H1 (cell line): Measurements from ENCODE around the gene ZNRF3. TPM values are rescaled to one million over a fixed set of nuclear protein-coding genes. Genes with fewer than 3 reads are reported as not detected.

Experiments used
- CTCF ChIA-PET: fragments of 300-600 bp; sonication (Branson Sonifier 250); formaldehyde crosslinking; loops from one replicate; lab custom pipeline; 2021; ENCODE audit not compliant: partially characterized antibody; lab: Charles Lee
- POLR2A ChIA-PET: fragments of 300-600 bp; sonication (Branson Sonifier 250); formaldehyde crosslinking; loops from one replicate; lab custom pipeline; 2021; ENCODE audit warnings: inconsistent platforms; ENCODE audit not compliant: partially characterized antibody; lab: Charles Lee
- DNase-seq, 2 experiments: peaks; one replicate each; pipeline versions ENCODE4 v3.0.0 to v3.0.0-alpha.2; 2010 to 2022; ENCODE audit warnings: low spot score in 2 of 2, low read depth in 1 of 2, mixed read lengths in 1 of 2
- FAIRE-seq: peaks from 2 replicates; lab custom pipeline; 2011; peaks lifted over from hg19 to GRCh38; lab: Jason Lieb, UNC
- H2AFZ ChIP-seq: 2 replicates; pipeline ENCODE4 v1.8.1; 2012; ENCODE audit warnings: low read length, inconsistent platforms
- H2AK5ac ChIP-seq: 2 replicates; pipeline ENCODE4 v1.6.1; 2013; ENCODE audit warnings: low read depth, low read length
- H2BK120ac ChIP-seq: replicated peaks from 2 replicates; pipeline ENCODE3; 2013; ENCODE audit warnings: low read depth, low read length, inconsistent platforms
- H2BK12ac ChIP-seq: 2 replicates; pipeline ENCODE4 v1.6.1; 2013; ENCODE audit warnings: low read depth, low read length
- H2BK15ac ChIP-seq: 2 replicates; pipeline ENCODE4 v1.6.1; 2013; ENCODE audit warnings: low read length
- H2BK20ac ChIP-seq: 2 replicates; pipeline ENCODE4 v1.6.1; 2013; ENCODE audit warnings: low read length
- H2BK5ac ChIP-seq: 2 replicates; pipeline ENCODE4 v1.6.1; 2013; ENCODE audit warnings: low read depth, low read length
- H3K14ac ChIP-seq: 2 replicates; pipeline ENCODE4 v1.6.1; 2013; ENCODE audit warnings: inconsistent platforms; ENCODE audit not compliant: insufficient read length
- H3K18ac ChIP-seq: 2 replicates; pipeline ENCODE4 v1.6.1; 2013; ENCODE audit warnings: low read length; ENCODE audit errors: extremely low read depth
- H3K23ac ChIP-seq: 2 replicates; pipeline ENCODE4 v1.6.1; 2013; ENCODE audit warnings: inconsistent platforms; ENCODE audit not compliant: insufficient read length
- H3K23me2 ChIP-seq: 2 replicates; pipeline ENCODE4 v1.6.1; 2013; ENCODE audit warnings: low read depth, low read length
- H3K27ac ChIP-seq: 2 replicates; pipeline ENCODE4 v1.6.1; 2011; ENCODE audit warnings: low read depth, low read length, inconsistent platforms
- H3K27me3 ChIP-seq, 4 experiments: replicated peaks in 1 of 4; 1 replicate in 1 of 4; 2 replicates in 3 of 4; pipeline versions ENCODE4 v1.6.1 to v1.8.1; 2011 to 2013; ENCODE audit warnings: low read length in 3 of 4, mild to moderate bottlenecking in 3 of 4, inconsistent platforms in 2 of 4, mixed read lengths in 2 of 4, moderate library complexity in 1 of 4; ENCODE audit not compliant: control insufficient read depth in 3 of 4, insufficient read depth in 3 of 4; ENCODE audit errors: extremely low read depth in 1 of 4
- H3K36me3 ChIP-seq, 4 experiments: 2 replicates each; pipeline versions ENCODE4 v1.6.1 to v1.8.1; 2011 to 2013; ENCODE audit warnings: mild to moderate bottlenecking in 4 of 4, low read length in 3 of 4, moderate library complexity in 2 of 4, control low read depth in 1 of 4, inconsistent platforms in 1 of 4; ENCODE audit not compliant: insufficient read depth in 4 of 4, control insufficient read depth in 2 of 4
- H3K4ac ChIP-seq: replicated peaks from 2 replicates; pipeline ENCODE3; 2013; ENCODE audit warnings: low read length, low read depth, mixed read lengths, inconsistent platforms; ENCODE audit not compliant: insufficient read length
- H3K4me1 ChIP-seq, 4 experiments: replicated peaks in 1 of 4; 1 replicate in 1 of 4; 2 replicates in 3 of 4; pipeline versions ENCODE4 v1.6.1 to v1.8.1; 2011 to 2013; ENCODE audit warnings: low read length in 3 of 4, inconsistent platforms in 2 of 4, mixed read lengths in 1 of 4; ENCODE audit not compliant: insufficient read depth in 4 of 4, control insufficient read depth in 3 of 4
- H3K4me2 ChIP-seq, 2 experiments: 2 replicates each; pipeline versions ENCODE4 v1.6.1 to v1.8.1; 2011 to 2013; ENCODE audit warnings: low read depth in 2 of 2, low read length in 2 of 2, control low read depth in 1 of 2, inconsistent platforms in 1 of 2, mild to moderate bottlenecking in 1 of 2; ENCODE audit not compliant: insufficient read depth in 1 of 2
- H3K4me3 ChIP-seq, 4 experiments: fragments of 200-600, 300-600 bp in 1 of 4; sonication (generic), shearing (Covaris generic), sonication (Bioruptor Twin) in 1 of 4; 2 replicates each; pipeline versions ENCODE4 v1.5.1 to v1.8.1; 2011 to 2016; ENCODE audit warnings: low read length in 4 of 4, low read depth in 3 of 4, control low read depth in 2 of 4, inconsistent platforms in 2 of 4, mild to moderate bottlenecking in 2 of 4, mixed read lengths in 1 of 4, moderate library complexity in 1 of 4; ENCODE audit not compliant: insufficient read depth in 2 of 4; ENCODE audit errors: extremely low read depth in 1 of 4
- H3K56ac ChIP-seq: replicated peaks from 2 replicates; pipeline ENCODE3; 2013; ENCODE audit warnings: low read depth, mild to moderate bottlenecking, mixed read lengths, low read length, inconsistent platforms; ENCODE audit not compliant: insufficient read length
- H3K79me1 ChIP-seq: 2 replicates; pipeline ENCODE4 v1.6.1; 2013; ENCODE audit warnings: low read depth, low read length, control low read depth
- H3K79me2 ChIP-seq, 2 experiments: 2 replicates each; pipeline versions ENCODE4 v1.6.1 to v1.8.1; 2012 to 2013; ENCODE audit warnings: low read length in 2 of 2, mild to moderate bottlenecking in 2 of 2, inconsistent platforms in 1 of 2; ENCODE audit not compliant: insufficient read depth in 2 of 2, control insufficient read depth in 1 of 2
- H3K9ac ChIP-seq, 4 experiments: replicated peaks in 1 of 4; 1 replicate in 1 of 4; 2 replicates in 3 of 4; pipeline versions ENCODE4 v1.6.1 to v1.8.1; 2011 to 2013; ENCODE audit warnings: low read depth in 3 of 4, low read length in 3 of 4, control low read depth in 2 of 4, mild to moderate bottlenecking in 2 of 4, moderate library complexity in 2 of 4, inconsistent platforms in 1 of 4; ENCODE audit errors: extremely low read depth in 1 of 4
- H3K9me3 ChIP-seq, 2 experiments: 2 replicates each; pipeline versions ENCODE4 v1.6.1 to v1.8.1; 2012 to 2013; ENCODE audit warnings: mild to moderate bottlenecking in 2 of 2, moderate library complexity in 2 of 2, control low read depth in 1 of 2, inconsistent platforms in 1 of 2, low read depth in 1 of 2, low read length in 1 of 2, mixed read lengths in 1 of 2; ENCODE audit not compliant: insufficient read depth in 2 of 2
- H4K20me1 ChIP-seq, 2 experiments: replicated peaks in 1 of 2; 2 replicates each; pipeline versions ENCODE3 to v1.8.1; 2011 to 2013; ENCODE audit warnings: inconsistent platforms in 2 of 2, low read length in 2 of 2, mild to moderate bottlenecking in 1 of 2; ENCODE audit not compliant: insufficient read depth in 2 of 2, control insufficient read depth in 1 of 2
- H4K5ac ChIP-seq: 2 replicates; pipeline ENCODE4 v1.6.1; 2013; ENCODE audit warnings: low read length, low read depth, mixed read lengths, inconsistent platforms; ENCODE audit not compliant: insufficient read length
- H4K8ac ChIP-seq: 2 replicates; pipeline ENCODE4 v1.8.0; 2013; ENCODE audit warnings: mild to moderate bottlenecking, moderate library complexity, low read length, inconsistent platforms; ENCODE audit not compliant: insufficient read depth; ENCODE audit errors: extremely low read depth
- H4K91ac ChIP-seq: replicated peaks from 2 replicates; pipeline ENCODE3; 2013; ENCODE audit warnings: low read length, mixed read lengths, inconsistent platforms; ENCODE audit not compliant: insufficient read length
- CHD1 ChIP-seq: IDR thresholded peaks from 2 replicates; pipeline ENCODE4 v1.6.1; 2012; ENCODE audit warnings: low read depth, low read length, improper control_type of control experiment
- CHD2 ChIP-seq: IDR thresholded peaks from 2 replicates; pipeline ENCODE4 v1.6.1; 2012; ENCODE audit warnings: low read length, improper control_type of control experiment
- CTCF ChIP-seq, 3 experiments: IDR thresholded peaks; 1 replicate in 2 of 3; 2 replicates in 1 of 3; pipeline versions ENCODE4 v1.5.1 to v1.6.1; 2011; ENCODE audit warnings: low read length in 3 of 3, mild to moderate bottlenecking in 3 of 3, inconsistent platforms in 2 of 3, low read depth in 1 of 3, moderate library complexity in 1 of 3; ENCODE audit not compliant: insufficient read depth in 1 of 3; ENCODE audit errors: control extremely low read depth in 1 of 3
- EZH2 ChIP-seq: fragments of 200-600 bp; sonication (generic); IDR thresholded peaks from 2 replicates; pipeline ENCODE4 v1.7.1; 2012; ENCODE audit warnings: low read depth, mild to moderate bottlenecking, moderate library complexity, low read length, inconsistent platforms; ENCODE audit not compliant: severe bottlenecking
- FOSL1 ChIP-seq: IDR thresholded peaks from 2 replicates; pipeline ENCODE4 v1.6.1; 2011; ENCODE audit warnings: mild to moderate bottlenecking, low read depth, low read length, moderate library complexity; ENCODE audit not compliant: insufficient read depth
- MAFK ChIP-seq: IDR thresholded peaks from 2 replicates; pipeline ENCODE4 v1.6.1; 2012; ENCODE audit warnings: low read depth, mild to moderate bottlenecking, improper control_type of control experiment, low read length
- RXRA ChIP-seq: IDR thresholded peaks from 2 replicates; pipeline ENCODE4 v1.6.1; 2011; ENCODE audit warnings: low read depth, mild to moderate bottlenecking, low read length, moderate library complexity; ENCODE audit not compliant: insufficient read depth
- SUZ12 ChIP-seq: fragments of 200-600 bp; sonication (generic); IDR thresholded peaks from 2 replicates; pipeline ENCODE4 v1.6.1; 2012; ENCODE audit warnings: mild to moderate bottlenecking, inconsistent platforms, low read length, moderate library complexity, mixed read lengths
- WGBS, 2 experiments: shearing (Covaris generic) in 1 of 2; methylation state at CpG; one replicate each; pipeline versions ENCODE4 v1.1.6 to v1.1.7; 2013 to 2015; ENCODE audit warnings: low lambda C conversion rate in 2 of 2, mixed read lengths in 2 of 2, inconsistent platforms in 1 of 2, low coverage in 1 of 2, missing lambda C conversion rate in 1 of 2; ENCODE audit not compliant: insufficient replicate concordance in 2 of 2, insufficient coverage in 1 of 2, insufficient read length in 1 of 2; ENCODE audit errors: extremely low coverage in 1 of 2, missing lambda C conversion rate in 1 of 2; 5-methylcytosine and 5-hydroxymethylcytosine counted together
- polyA plus RNA-seq, 7 experiments: library from polyadenylated mRNA; depleted of rRNA in 3 of 7; stranded (reverse) in 5 of 7; unstranded in 2 of 7; fragments of >200 nt in 5 of 7; fragments of 200-250 nt in 2 of 7; gene quantifications; 1 replicate in 5 of 7; 2 replicates in 1 of 7; 4 replicates in 1 of 7; pipeline versions ENCODE4 v1.2.1 to v1.2.3, GENCODE V29; 2011 to 2013; ENCODE audit warnings: missing spikeins in 2 of 7, mixed read lengths in 2 of 7
- total RNA-seq: library from RNA; stranded (reverse); fragmentation: NEBNext Ultra II Directional; extraction: Animal tissue kit (Norgen Biotek cat#: 25700); gene quantifications from 2 replicates; pipeline ENCODE4 v1.2.1, GENCODE V29; 2021
- TF ChIP-seq, protein P1 (sequence below): IDR thresholded peaks from 2 replicates; pipeline ENCODE4 v1.6.1; 2011; ENCODE audit warnings: low read depth, mild to moderate bottlenecking, low read length; ENCODE audit not compliant: insufficient read depth

ZNRF3 gene
- total and polyA plus RNA-seq, 2 of the 8 experiments (the other 6 are each of a cell fraction or from before 2014, with no cell fraction given), result 14.1 to 21.7 TPM

- TF ChIP-seq CTCF (IDR thresholded peaks at IDR 0.05; ENCODE audit: control extremely low read depth in 1 of 3, insufficient read depth in 1 of 3, low read depth in 1 of 3, low read length in 3 of 3), result no peak
- no peak for TF ChIP-seq RXRA
- no peak for TF ChIP-seq CHD1
- TF ChIP-seq SUZ12, result no peak
- TF ChIP-seq FOSL1, result no peak
- TF ChIP-seq, protein P1, sequence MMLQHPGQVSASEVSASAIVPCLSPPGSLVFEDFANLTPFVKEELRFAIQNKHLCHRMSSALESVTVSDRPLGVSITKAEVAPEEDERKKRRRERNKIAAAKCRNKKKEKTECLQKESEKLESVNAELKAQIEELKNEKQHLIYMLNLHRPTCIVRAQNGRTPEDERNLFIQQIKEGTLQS, result no peak
- TF ChIP-seq MAFK, result no peak
- no peak for TF ChIP-seq CHD2
- no peak for TF ChIP-seq EZH2
- TF ChIP-seq, all 59 proteins: peak for 0
- H3K4me1 ChIP-seq, result peaks cover 0 to 5% (median 3%) of the 10 kb centered on the region in 4 experiments; a peak in 3 of 7 replicates
- no peak overlapping the region for H3K56ac ChIP-seq
- H3K4me2 ChIP-seq, result no peak overlapping the region
- H2BK20ac ChIP-seq, result no peak overlapping the region
- no peak overlapping the region for H3K4me3 ChIP-seq
- ChIA-PET POLR2A (no interaction called here), CTCF (interaction anchor here (0.6 to 1.7 kb wide), 4 partner anchors 30 to 1117 kb away, joined by 3 to 5 read pairs (median 3); no protein-coding TSS in a partner anchor)
- no peaks in the 10 kb centered on the region for H4K20me1 ChIP-seq
- no peak overlapping the region for H2BK120ac ChIP-seq
- DNase-seq, result no peak
- H2AK5ac ChIP-seq, result no peak overlapping the region
- H2BK5ac ChIP-seq, result no peak overlapping the region
- H2BK12ac ChIP-seq, result no peak overlapping the region
- FAIRE-seq, result no peak
- H3K27ac ChIP-seq, result no peak overlapping the region
- H3K23me2 ChIP-seq, result no peaks in the 10 kb centered on the region; the same call in 1 of the 2 replicates
- H2AFZ ChIP-seq, result no peak overlapping the region
- H4K5ac ChIP-seq, result no peak overlapping the region
- peak overlapping the region; percentile 37 for H4K91ac ChIP-seq
- no peak overlapping the region for H4K8ac ChIP-seq
- 79% methylated on average over 2 of the region's 2 CpGs; no CpG with 5 or more reads in 1 of the 2 experiments for WGBS, 2 experiments
- H3K27me3 ChIP-seq, result no peaks in the 10 kb centered on the region
- no peak overlapping the region for H3K14ac ChIP-seq
- H3K23ac ChIP-seq, result no peak overlapping the region
- H3K4ac ChIP-seq, result no peak overlapping the region
- H3K9ac ChIP-seq, result no peak overlapping the region
- no peak overlapping the region for H2BK15ac ChIP-seq
- H3K18ac ChIP-seq, result no peak overlapping the region
- no peaks in the 10 kb centered on the region for H3K79me1 ChIP-seq
- H3K79me2 ChIP-seq, result no peaks in the 10 kb centered on the region
- no peaks in the 10 kb centered on the region for H3K9me3 ChIP-seq
- no peaks in the 10 kb centered on the region for H3K36me3 ChIP-seq
Measured at GRCh38 chr22:29105468-29105867, 222.1 kb downstream of the ZNRF3 start.
